Stimulated activated CD4-positive, alpha-beta T cell treated with anti-CD3 and anti-CD28 coated beads, Interleukin-12 subunit alpha, Interleukin-12 subunit beta, amount 100 ng/mL, for 24 hours (primary cell): ENCODE data around the gene CCL26.

Source experiments
- DNase-seq, 2 experiments: peaks; one replicate each; pipeline ENCODE4 v3.0.0-alpha.2; 2020; ENCODE audit warnings: low read depth in 2 of 2

The CCL26 gene, protein sequence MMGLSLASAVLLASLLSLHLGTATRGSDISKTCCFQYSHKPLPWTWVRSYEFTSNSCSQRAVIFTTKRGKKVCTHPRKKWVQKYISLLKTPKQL

DNA sequence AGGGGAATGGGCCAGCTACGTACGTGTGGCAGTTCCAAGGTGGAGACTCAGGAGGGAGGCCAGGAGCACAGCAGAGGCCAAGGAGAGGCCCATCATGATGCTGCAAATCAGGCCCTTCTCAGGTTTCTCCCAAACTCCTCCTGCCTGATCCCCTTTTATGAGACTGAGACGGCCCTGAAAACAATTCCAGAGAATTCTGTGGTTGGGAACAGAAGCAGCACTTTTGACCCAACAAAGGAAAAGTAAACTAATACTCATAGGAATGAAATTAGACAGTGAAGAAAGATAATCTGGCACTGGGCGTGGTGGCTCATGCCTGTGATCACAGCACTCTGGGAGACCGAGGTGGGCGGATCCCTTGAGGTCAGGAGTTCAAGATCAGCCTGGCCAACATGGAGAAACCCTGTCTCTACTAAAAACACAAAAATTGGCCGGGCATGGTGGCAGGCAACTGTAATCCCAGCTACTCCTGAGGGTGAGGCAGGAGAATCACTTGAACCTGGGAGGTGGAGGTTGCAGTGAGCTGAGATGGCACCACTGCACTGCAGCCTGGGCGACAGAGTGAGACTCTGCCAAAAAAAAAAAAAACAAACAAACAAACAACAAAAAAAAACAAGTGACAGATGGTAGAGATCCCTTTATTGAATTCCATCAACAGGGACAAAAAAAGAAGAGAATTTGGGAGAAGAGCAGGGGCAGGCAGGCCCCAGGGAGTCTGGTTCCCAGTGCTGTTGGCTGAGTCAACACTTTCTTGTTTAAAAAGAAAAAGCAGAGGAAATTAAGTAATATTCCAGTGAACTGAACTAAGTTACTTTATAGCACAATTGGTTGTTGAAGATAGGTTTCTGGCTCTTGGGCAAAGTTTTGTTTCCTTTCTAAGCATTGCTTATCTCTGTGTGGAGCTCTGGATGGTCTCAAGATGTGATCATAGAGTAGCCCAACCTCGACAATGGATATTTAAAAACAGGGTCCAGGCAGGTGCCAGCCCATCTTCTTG is at the start of gene CCL26:
Gene CCL26 (minus strand): TSS at position 131 of the 997 bp plus-strand sequence. CDS start 35 bp downstream, at position 96.
- DNase-seq, result no peak

DNA sequence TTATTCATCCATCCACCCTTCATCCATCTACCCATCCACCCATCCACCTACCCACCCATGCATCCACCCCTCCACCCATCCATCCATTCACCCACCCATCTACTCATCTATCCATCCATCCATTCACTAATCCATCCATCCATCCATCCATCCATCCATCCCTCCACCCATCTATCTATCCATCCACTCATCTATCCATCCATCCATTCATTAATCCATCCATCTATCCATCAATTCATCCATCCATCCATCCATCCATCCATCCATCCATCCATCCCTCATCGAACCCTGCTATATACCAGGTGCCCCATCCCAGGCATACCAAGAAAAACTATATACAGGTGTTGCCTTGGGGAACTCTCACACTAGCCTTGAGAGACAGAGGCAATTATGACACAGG is 48.7 kb upstream of the CCL26 start:
- DNase-seq, result no peak

DNA sequence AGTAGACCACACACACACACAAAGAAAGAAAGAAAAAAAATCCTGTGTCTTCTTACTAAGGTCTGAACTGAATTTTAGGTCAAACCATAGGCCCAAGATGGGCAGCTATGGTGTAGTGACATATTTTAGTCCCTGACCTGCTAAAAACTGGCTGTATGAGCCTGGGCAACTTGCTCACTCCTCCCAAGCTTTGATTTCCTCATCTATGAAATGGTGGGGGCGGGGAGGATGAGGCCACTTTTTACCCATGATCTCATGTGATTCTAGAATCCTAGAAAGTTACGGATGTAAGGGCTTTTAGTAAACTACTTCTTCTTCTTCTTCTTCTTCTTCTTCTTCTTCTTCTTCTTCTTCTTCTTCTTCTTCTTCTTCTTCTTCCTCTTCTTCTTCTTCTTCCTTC is 47.7 kb upstream of the CCL26 start:
- no peak for DNase-seq

DNA sequence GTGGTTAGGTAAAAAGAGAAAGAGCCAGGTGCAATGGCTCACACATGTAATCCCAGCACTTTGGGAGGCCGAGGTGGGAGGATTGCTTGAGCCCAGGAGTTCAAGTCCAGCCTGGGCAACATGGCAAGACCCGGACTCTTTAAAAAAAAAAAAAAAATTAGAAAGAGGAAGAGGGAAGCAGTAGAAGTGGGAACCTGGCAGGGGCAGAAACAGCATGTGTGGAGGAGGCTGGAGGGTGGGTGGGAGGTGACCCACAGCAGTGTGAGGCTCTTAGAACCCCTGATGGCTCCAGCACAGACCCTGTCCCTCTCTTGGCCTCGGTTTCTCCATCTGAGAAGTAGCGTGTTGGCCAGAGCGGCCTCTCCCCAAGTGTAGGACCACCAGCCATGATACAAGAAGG is 46.5 kb upstream of the CCL26 start:
- no peak for DNase-seq

DNA sequence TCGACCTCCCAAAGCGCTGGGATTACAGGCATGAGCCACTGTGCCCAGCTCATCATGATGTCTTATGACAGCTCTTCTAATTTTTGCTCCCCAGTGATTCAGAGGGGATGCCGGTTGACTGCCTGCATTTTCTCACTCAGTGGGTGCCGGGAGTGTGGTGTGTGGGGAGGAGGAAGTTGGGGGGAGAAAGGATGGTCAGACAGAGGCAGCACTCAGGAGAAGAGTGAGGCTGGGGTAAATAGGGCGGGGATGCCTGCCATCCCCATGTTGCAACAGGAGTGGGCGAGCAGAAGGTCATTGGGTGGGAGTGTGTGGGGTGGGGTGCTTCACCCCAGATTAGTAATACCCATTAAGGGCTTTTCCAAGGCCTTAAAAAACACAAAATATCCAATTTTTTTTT is 45.1 kb upstream of the CCL26 start:
- no peak for DNase-seq

DNA sequence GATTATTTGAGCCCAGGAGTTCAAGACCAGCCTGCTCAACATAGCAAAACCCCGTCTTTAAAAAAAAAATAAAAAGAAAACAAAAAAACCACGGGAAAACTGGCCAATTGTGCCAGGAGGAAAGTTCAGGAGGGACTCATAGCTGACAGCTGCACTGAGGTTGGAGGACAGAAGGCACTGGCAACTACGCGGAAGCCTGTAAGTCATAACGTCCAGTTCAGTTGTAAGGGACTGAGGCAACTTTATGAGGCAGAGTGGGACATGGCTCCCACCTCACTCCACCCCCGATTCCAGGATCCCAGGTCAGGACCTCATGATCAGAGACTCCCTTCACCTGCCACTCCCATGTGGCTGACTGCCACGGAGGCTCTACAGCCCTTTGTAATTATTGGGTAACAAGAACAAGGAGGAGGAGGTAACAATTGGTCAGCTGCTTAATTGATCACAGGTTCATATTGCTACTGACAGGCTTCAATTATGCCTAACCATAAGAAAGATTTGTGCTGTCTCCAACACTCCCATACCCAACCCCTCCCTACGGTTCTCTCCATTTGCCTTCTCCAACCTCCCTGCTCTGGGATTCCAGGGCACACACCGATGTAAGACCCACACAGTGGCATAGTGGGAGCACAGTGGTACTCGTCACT is 43.5 kb upstream of the CCL26 start:
- DNase-seq, result no peak

DNA sequence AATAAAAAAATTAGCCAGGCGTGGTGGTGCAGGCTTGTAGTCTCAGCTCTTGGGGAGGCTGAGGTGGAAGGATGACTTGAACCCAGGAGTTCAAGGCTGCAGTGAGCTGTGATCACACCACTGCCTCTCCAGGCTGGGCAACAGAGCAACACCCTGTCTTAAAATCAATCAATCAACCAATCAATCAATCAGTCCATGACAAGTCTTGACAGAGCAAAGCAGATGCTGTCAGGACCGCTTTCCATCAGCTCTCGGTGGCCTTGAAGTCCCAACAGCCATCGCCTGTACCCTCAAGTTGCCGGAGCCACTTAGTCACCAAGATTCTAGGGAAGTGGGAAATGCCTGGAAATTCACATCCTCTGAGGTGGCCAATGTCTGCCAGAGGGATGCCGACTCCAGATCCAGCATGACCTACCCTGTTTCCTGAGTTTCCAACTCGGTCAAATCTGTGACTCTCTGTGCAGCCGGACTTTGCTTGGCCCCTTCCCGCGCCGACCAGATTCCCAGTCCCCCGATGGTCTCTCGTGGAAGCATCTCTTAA is 42.5 kb upstream of the CCL26 start:
- no peak for DNase-seq

DNA sequence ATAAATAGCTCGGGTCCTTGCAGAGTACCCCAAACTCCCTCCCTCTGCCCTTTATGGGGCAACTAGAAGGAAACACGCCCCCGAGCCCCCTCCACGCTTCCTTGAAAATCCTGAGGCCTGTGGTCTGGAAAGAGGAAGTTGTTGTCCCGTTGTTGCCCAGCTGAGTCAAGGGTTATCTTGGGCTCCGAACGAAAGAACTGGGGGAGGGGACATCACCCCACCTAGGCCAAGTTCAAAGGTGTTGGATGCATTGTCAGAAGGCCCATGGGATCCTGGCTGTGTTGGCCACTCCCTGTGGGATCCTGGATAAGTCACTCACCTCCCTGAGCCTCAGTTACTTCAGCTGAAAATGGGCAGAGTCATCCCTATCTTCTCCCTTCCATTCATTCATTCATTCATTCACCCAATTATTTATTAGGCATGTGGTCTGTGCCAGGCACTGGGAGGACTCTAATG is 41.8 kb upstream of the CCL26 start, which contains the start of gene CCL24:
Gene CCL24 (minus strand): TSS at position 26 of the 456 bp plus-strand sequence. CDS start 91 bp downstream, outside the sequence.
- DNase-seq, result no peak

DNA sequence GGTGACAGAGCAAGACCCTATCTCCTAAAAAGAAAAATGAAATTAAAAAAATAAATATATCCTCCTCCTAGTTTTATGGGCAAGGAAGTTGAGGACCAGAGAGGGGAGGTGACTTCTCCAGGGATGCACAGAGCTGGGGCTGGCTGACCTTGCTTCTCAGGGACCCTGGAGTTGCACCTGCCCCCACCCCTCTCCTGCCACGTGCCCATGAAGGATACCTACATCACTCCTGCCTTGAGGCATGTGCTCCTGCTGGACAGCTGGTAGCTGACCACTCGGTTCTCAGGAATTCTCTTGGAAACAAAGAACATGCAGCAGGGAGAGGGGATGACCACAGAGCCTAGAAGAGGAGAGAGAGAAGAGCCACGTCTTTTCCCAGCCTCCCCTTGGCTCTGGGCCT is 41.1 kb upstream of the CCL26 start:
- no peak for DNase-seq

DNA sequence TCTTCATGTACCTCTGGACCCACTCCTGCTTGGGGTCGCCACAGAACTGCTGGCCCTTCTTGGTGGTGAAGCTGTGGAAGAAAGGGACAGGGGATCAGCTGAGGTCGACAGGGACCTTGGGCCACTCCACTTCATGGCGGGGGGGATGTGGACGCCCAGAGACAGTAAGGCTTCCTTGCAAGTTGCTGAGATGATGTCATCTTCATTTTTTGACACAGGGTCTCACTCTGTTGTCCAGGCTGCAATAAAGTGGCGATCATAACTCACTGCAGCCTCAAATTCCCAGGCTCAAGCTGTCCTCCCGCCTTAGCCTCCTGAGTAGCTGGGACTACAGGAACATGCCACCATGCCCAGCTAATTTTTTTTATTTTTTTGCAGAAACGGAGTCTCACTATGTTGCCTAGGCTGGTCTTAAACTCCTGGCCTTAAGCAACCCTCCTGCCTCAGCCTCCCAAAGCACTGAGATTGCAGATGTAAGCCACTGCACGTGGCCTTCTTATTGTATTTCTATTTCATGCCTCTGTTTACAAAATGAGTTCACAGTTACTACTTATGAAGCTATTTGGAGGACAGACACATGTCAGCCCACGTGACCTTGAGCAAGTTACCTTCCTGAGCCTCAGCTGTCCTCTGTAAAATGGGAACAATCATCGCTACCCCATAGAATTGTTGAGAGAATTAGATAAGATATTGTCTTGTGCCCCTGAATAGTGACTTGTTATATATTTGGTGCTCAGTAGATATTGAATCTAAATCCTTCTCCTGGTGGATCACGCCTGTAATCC is 40.1 kb upstream of the CCL26 start:
- no peak for DNase-seq

DNA sequence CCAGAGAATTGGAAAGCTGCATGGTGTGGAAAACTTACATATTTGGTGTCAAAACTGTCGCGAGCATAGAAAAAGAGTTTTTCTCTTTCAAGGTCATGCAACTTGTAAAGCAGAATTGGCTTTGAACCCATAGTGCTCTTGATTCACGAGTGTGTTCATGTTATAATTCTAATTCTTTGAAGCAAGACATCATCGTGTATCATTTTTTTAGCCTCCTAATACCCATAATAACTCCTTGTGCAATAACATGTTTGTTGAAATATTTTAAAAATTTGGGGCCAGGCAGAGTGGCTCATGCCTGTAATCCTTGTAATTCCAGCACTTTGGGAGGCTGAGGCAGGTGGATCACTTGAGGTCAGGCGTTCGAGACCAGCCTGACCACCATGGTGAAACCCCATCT is 37.4 kb upstream of the CCL26 start:
- no peak for DNase-seq

DNA sequence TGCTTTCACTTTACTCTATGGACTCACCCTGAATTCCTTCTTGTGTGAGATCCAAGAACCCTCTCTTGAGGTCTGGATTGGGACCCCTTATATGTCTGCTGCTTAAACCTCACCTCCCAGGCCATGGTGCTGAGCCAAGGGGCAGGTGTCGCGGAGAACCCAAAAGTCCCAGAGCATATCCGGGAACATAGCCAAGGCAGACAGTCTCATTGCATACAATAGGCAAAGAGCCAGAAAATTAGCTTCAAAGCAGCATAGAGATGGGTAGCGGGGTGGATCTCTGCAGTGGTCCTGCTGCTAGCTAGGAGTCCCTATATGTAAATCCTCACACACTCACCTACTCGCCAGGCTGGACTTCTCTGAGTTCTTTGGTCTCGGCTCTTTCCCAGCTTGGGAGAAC is 36.1 kb upstream of the CCL26 start:
- DNase-seq, result no peak

DNA sequence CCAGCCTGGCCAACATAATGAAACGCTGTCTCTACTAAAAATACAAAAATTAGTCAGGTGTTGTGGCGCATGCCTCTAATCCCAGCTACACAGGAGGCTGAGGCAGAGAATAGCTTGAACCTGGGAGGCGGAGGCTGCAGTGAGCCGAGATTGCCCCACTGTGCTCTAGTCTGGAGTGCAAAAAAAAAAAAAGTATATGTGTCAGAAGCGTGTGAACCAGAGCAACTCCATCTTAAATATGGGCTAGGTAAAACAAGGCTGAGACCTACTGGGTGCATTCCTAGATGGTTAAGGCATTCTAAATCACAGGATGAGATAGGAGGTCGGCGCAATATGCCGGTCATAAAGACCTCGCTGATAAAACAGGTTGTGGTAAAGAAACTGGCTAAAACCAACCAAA is 35.4 kb upstream of the CCL26 start:
- DNase-seq, result no peak

DNA sequence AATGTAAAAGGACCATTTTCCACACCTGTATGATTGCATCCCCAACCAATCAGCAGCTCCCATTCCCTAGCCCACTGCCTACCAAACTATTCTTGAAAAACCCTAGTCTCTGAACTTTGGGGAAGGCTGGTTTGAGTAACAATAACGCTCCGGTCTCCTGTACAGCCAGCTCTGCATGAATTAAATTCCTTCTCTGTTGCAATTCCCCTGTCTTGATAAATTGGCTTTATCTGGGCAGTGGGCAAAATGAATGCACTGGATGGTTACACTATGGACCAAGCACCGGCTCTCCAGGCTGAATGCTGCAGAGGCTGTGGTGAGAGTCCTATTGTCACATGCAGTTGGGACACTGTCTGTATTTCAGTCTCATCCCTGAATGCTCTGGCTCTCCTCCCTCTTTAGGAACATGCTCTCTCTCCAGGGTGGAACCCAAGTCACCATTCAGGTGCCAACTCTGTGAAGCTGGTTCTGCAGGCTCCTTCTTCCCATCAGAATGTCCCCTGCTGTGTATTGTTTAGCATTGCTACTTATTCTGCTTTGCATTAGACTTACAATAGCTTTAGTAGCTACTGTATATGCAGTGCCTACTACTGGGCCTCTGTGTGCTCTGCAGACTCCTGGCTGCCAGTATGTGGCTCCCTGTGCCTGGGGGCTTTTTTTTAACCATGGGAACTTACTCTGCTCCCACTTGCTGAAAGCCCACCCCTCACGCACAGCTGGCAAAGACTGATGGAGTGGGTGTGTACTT is 34.7 kb upstream of the CCL26 start:
- DNase-seq, result no peak

DNA sequence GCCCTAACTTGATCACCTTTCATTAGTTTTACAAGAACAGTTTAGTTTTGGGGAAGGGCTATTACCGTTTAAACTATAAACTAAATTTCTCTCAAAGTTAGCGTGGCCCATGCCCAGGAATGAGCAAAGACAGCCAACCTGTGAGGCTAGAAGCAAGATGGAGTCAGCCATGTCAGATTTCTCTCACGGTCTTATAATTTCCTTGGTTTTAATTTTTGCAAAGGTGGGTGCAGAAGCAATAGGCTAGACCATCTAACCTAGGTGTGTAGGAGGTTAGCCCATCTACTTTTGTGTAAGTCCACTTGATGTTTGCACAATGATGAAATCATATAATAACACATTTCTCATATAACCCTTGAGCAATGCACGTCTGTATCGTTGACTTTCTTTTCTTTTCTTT is 32.7 kb upstream of the CCL26 start:
- no peak for DNase-seq

DNA sequence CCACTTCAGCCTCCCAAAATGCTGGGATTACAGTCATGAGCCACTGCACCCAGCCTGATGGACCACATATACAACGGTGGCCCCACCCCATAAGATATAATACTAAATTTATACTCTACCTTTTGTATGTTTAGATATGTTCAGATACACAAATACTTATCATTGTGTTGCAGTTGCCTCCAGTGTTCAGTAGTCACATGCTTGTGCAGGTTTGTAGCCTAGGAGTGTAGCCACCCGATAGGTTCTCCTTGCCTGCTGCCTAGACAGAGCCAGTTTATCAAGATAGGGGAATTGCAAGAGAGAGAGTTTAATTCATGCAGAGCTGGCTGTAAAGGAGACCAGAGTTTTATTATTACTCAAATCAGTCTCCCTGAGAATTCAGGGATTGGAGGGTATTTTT is 32.0 kb upstream of the CCL26 start:
- no peak for DNase-seq

DNA sequence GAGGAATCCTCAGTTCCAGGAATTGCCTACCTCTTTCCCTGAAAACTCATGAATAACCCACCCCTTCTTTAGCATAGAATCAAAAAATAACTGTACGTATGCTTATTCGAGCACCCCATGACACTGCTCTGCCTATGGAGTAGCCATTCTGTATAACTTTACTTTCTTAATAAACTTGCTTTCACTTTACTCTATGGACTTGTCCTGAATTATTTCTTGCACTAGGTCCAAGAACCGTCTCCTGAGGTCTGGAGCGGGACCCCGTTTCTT is 30.5 kb upstream of the CCL26 start:
- DNase-seq, result no peak

DNA sequence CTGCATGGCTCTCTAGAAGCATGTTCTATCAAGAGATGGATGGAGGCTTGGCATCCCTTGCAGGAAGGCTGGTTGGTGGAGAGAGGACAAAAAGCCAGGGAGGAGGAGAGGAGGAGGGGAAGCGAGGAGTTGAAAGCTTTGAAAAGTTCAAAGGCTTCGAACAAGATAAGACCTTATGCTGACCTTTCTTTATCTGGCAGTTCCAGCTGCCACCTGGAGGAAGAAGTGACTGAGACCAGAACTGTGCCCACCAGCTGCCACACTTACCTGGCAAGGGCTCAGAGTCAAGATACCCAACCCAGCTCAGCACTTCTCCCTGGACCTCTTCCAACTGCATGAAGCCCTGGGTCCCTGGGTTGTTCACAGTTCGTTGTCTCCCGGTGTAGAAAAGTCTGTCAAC is 26.8 kb upstream of the CCL26 start:
- DNase-seq, result no peak

DNA sequence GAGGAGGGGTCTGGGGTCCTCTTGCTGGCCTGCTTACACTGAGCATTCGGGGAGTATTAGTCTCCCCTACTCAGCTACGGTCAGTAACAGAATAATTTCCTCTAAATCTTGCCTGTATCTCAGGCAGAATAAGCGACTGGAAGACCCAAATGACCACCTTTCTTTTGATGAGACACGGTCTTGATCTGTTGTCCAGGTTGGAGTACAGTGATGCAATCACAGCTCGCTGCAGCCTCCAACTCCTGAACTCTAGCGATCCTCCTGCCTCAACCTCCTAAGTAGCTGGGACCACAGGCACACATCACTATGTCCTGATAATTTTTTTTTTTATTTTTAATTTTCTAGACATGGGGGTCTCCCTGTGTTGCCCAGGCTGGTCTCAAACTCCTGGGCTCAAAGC is 24.4 kb upstream of the CCL26 start:
- DNase-seq, result no peak

DNA sequence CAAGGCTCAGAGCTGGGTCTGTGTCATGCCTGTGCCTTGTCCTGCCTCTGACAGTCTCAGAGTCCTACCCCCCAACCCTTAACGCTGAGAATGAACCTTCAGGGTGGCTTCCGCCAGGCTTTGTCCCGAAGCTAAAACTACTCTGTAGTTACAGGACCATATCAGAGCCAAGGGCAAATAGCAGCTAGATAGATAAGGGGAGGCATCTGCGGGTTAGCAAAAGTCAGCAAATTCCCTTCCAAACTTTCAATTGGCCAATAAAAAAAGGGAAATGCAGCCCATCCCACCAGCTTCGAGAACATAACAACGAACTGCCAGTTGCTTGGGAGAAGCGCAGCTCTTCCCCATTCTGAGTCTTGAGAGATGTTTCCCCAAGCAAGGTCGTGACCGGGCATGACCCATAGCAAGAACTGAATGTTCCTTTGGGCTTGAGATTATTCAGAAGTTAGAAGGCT is 23.8 kb upstream of the CCL26 start:
- no peak for DNase-seq

DNA sequence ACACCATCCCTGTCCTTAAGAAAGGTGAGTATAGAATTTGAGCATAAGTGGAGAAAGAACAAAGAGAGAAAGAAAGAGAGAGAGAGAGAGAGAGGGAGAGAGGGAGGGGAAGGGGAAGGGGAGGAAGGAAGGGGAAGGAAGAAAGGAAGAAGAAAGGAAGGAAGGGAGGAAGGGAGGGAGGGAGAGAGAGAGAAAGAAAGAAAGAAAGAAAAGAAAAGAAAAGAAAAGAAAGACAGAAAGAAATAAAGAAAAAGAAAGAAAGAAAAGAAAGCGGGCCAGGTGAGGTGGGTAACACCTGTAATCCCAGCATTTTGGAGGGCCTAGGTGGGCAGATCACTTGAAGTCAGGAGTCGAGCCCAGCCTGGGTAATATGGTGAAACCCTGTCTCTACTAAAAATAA is 21.7 kb upstream of the CCL26 start:
- no peak for DNase-seq
